Brain microvascular endothelial cell (primary cell): ENCODE measurements around the gene PHACTR2.

Experiments used
- DNase-seq: peaks from one replicate; pipeline ENCODE4 v3.0.0-alpha.2; 2020
- H3K27ac ChIP-seq: fragments of 250-450 bp; sonication (Bioruptor Pico); 2 replicates; pipeline ENCODE4 v1.5.1; 2020; ENCODE audit warnings: mild to moderate bottlenecking, moderate library complexity
- H3K27me3 ChIP-seq: fragments of 250-450 bp; sonication (Bioruptor Pico); replicated peaks from 2 replicates; pipeline ENCODE4 v1.5.1; 2020; ENCODE audit warnings: mild to moderate bottlenecking
- H3K36me3 ChIP-seq: fragments of 250-450 bp; sonication (Bioruptor Pico); replicated peaks from 2 replicates; pipeline ENCODE4 v1.5.1; 2020; ENCODE audit warnings: mild to moderate bottlenecking
- H3K4me3 ChIP-seq: 2 replicates; pipeline ENCODE4 v1.5.1; 2011; ENCODE audit warnings: low read depth, mild to moderate bottlenecking, control low read depth, low read length, moderate library complexity
- CTCF ChIP-seq: IDR thresholded peaks from 2 replicates; pipeline ENCODE4 v1.5.1; 2011; ENCODE audit warnings: low read depth, mild to moderate bottlenecking, moderate library complexity, low read length, control low read depth, inconsistent platforms; ENCODE audit errors: missing control alignments
- in situ Hi-C: cut with HindIII; loops from 2 replicates; pipeline ENCODE4 v1.10.0; 2017; ENCODE audit warnings: low sequenced_read_pairs, low pct_ligation_motif_present

The PHACTR2 gene

DNA sequence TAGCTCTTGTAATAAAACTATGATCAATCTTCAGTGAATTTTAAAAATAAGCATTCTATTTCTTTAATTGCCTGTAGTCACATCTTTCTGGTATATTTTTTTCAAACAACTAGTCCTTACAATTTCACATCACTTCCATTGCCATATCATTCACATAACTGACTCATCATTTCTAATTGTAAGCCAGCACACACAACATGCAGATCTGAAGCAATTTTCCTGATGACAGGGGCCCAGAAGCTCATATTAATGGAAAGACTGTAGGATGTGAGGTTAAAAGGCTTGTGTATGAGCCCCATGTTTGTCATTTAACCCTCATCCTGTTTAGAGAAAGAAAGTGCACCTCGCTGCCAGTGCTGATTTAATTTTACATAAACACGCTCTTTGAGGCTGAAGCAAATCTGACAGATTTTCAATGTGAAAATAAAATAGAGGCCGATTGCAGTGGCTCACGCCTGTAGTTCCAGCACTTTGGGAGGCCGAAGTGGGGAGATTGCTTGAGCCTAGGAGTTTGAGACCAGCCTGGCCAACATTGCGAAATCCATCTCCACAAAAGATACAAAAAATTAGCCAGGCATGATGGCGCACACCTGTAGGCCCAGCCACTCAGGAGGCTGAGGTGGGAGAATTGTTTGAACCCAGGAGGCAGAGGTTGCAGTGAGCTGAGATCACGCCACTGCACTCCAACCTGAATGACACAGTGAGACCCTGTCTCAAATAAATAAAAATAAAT lies 125.2 kb downstream of the PHACTR2 start:
- TF ChIP-seq CTCF = no peak
- Histone ChIP-seq H3K4me3 (no peak overlapping the region), H3K36me3 (no peaks in the 10 kb centered on the region), H3K27me3 (no peaks in the 10 kb centered on the region), H3K27ac (no peak overlapping the region)
- in situ Hi-C loops = no loop called here
- DNase-seq = no peak

GRCh38 chr6:143803769-143804568 lies 126.2 kb downstream of the PHACTR2 start:
- Histone ChIP-seq H3K36me3 (no peaks in the 10 kb centered on the region), H3K27me3 (no peaks in the 10 kb centered on the region), H3K27ac (no peak overlapping the region), H3K4me3 (no peak overlapping the region)
- no peak for DNase-seq
- in situ Hi-C loops = no loop called here
- TF ChIP-seq CTCF = no peak

GRCh38 chr6:143804835-143805239 lies 127.1 kb downstream of the PHACTR2 start:
- H3K27ac ChIP-seq = peak overlapping the region; percentile 75
- no peaks in the 10 kb centered on the region for H3K36me3 ChIP-seq
- H3K4me3 ChIP-seq = no peak overlapping the region
- TF ChIP-seq CTCF = no peak
- peak; percentile 15 for DNase-seq
- H3K27me3 ChIP-seq = no peaks in the 10 kb centered on the region
- in situ Hi-C loops = no loop called here

- in situ Hi-C loops = no loop called here
- Histone ChIP-seq H3K27me3 (no peaks in the 10 kb centered on the region), H3K4me3 (no peak overlapping the region), H3K27ac (peak overlapping the region; percentile 75), H3K36me3 (no peaks in the 10 kb centered on the region)
- no peak for TF ChIP-seq CTCF
- peak; percentile 93 for DNase-seq
These were observed 128.7 kb downstream of the PHACTR2 start for GRCh38 chr6:143806282-143807102.

DNA sequence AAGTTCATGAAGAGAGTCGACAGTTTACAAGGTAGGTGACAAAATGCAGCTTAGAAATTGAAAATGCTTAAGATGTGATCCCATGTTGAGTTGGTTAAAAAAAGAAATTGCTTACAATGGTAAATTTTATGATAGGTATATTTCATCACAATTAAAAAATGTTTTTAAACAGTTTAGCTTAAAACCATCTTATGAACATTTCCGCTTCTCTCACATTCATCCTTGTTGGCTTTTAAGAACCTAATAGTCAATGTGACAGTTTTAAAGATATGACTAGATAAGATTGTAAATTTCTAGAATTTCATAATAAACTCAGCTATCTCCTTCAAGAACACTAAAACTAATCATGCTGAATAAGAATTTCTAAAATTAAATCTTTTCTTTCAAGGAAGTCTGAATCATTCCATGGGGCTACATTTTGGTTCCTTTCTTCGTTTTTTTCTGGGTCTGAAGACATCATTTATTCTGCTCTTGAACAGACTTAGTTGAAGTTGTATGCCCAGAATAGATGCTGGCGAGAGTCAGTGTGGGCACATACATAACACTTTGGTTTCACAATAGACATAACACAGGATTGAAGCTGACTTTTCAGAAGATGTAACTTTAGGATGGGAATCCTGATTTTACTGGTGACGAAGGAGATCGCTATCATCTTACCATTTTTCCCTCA lies 129.5 kb downstream of the PHACTR2 start:
- H3K27ac ChIP-seq = peak overlapping the region; percentile 75
- H3K36me3 ChIP-seq = no peaks in the 10 kb centered on the region
- in situ Hi-C loops = no loop called here
- TF ChIP-seq CTCF = no peak
- no peak overlapping the region for H3K4me3 ChIP-seq
- no peak for DNase-seq
- H3K27me3 ChIP-seq = no peaks in the 10 kb centered on the region
